Fibroblast of pulmonary artery (primary cell): ENCODE measurements around the gene ANO1.
A peak's percentile ranks its signal among the peaks of the same experiment; 100 is the strongest.

Experiments
- DNase-seq: peaks from one replicate; pipeline ENCODE4 v3.0.0-alpha.2; 2010; ENCODE audit warnings: low read depth
- H3K4me3 ChIP-seq: replicated peaks from 2 replicates; pipeline ENCODE4 v1.5.1; 2011; ENCODE audit warnings: low read depth, mild to moderate bottlenecking, control low read depth, low read length, moderate library complexity
- TF ChIP-seq, protein P1 (sequence below): IDR thresholded peaks from 2 replicates; pipeline ENCODE4 v1.5.1; 2011; ENCODE audit warnings: mild to moderate bottlenecking, control low read depth, low read length, inconsistent platforms; ENCODE audit errors: missing control alignments

The ANO1 gene

DNA sequence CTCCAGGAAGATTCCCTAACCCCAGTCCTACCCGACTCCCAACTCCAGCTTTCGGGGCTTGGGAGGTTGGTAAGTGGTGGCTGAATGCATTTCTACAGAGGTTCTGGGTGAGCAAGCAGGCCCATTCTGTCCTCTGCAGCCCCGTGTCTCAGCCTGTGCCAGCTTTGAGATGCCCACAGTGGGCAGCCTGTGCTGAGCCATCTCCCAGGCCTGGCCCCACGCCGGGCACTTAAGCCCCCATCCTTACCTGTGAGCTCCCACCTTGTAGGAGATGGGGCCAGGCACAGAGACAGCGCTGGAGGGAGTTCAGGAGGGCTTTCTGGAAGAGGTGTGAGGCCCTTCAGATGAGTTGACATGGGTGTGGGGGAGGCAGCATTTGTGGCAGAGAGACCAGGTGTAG is 54.5 kb downstream of the ANO1 start:
- no peak overlapping the region for H3K4me3 ChIP-seq
- TF ChIP-seq, protein P1, sequence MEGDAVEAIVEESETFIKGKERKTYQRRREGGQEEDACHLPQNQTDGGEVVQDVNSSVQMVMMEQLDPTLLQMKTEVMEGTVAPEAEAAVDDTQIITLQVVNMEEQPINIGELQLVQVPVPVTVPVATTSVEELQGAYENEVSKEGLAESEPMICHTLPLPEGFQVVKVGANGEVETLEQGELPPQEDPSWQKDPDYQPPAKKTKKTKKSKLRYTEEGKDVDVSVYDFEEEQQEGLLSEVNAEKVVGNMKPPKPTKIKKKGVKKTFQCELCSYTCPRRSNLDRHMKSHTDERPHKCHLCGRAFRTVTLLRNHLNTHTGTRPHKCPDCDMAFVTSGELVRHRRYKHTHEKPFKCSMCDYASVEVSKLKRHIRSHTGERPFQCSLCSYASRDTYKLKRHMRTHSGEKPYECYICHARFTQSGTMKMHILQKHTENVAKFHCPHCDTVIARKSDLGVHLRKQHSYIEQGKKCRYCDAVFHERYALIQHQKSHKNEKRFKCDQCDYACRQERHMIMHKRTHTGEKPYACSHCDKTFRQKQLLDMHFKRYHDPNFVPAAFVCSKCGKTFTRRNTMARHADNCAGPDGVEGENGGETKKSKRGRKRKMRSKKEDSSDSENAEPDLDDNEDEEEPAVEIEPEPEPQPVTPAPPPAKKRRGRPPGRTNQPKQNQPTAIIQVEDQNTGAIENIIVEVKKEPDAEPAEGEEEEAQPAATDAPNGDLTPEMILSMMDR, result no peak
- no peak for DNase-seq

DNA sequence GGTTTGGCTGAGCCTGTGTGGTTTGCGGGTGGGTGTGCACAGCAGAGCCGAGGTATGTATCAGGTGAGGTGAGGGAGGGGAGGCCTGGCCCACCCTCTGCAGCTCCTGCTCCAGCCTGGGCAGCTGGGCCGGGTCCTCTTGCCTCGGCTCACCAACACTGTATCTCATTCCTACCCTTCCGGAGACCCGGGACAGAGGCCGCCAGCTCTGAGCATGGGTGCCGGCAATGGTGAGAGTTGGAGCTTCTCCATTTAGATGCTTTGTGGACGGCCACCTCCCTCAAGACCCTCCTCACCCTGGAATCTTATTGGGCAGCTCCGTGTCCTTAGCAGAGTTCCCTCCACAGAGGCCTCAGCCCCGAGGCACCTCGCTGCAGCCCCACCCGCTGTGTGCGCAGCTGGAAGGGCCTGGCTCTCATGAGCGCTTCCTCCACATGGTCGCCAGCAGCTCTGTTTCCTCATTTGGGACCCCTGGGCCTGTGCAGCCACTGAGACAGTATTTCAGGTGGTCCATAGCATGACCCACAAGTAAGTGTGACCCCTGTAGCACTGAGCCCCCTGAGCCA is 55.7 kb downstream of the ANO1 start:
- TF ChIP-seq, protein P1, result no peak
- no peak overlapping the region for H3K4me3 ChIP-seq
- DNase-seq, result no peak

DNA sequence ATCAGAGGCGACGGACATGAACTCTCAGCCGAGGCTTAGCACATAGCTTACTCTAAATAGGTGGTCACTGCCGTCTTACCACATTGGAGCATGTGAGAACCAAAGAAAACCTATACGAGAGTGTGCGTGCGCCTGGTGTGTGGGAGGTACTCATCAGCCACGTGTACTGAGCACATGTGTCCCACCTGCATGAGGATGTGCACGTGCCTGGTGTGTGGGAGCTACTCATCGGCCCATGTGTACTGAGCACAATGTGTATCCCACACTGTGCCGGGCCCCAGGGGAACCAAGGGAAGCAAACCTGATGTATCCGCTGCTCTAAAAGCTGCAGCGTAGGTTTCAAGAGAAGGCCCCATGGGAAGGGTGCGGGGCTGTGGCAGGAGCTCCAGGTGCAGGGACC is 56.4 kb downstream of the ANO1 start:
- H3K4me3 ChIP-seq, result no peak overlapping the region
- TF ChIP-seq, protein P1, result no peak
- DNase-seq, result no peak

DNA sequence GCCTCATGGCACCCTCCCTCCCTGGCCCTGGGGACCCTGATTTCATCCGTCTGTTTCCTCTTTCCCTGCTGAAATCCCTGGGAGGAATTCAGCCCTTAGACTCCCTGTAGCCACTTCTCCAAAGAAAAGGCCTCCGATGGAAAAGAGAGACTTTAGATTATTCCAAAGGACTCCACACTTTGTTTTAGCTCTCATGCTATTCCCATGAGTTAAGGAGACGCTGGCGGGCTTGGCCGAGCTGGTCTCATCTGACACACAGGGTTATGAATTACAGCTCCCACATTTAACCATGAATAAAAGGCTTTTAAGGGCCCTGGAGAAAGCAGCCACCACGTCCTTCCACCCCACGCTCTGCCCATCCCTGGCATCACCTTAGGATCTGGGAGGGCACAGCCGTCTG is 57.0 kb downstream of the ANO1 start:
- DNase-seq, result no peak
- TF ChIP-seq, protein P1, result no peak
- no peak overlapping the region for H3K4me3 ChIP-seq

DNA sequence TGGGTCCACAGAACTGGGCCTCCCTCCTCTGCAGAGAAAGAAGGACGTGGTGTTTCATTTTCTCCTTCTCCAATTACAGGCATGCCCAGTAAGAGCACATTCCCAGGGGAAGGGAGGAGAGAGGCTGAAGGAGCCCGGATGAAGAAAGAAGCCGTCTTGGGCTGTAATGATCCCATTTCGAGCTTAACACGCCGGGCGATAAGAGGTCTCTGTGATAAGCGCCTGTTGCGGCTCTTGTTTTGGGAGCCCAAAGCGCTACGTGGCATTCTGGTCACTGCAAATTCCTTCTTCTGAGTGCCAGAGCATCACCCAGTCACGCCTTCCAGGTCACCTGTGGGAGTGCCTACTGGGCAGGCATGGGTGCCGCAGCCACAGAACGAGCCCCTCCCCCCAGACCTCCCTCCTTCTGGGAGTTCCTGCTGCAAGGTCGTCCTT is 57.5 kb downstream of the ANO1 start:
- TF ChIP-seq, protein P1, result no peak
- DNase-seq, result peak; percentile 34
- H3K4me3 ChIP-seq, result no peak overlapping the region

DNA sequence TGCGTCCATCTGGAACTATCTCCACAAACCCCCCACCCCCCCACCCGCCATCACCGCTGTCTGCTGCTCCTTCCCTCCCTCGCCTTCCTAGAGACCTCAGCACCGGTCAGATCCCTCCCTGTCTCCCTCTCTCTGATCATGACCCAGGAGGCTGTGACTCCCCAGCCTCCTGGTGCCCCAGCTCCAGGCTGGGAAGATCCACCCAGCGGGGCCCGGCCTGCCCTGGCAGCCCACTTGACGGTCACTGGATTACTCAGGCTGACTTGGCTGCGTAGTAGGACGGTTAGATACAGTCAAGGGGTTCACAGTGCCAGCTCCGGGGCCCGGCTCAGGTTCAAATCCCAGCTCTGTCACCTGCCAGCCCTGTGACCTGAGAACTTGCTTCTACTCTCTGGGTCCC is 59.3 kb downstream of the ANO1 start:
- TF ChIP-seq, protein P1, result no peak
- H3K4me3 ChIP-seq, result no peak overlapping the region
- no peak for DNase-seq

DNA sequence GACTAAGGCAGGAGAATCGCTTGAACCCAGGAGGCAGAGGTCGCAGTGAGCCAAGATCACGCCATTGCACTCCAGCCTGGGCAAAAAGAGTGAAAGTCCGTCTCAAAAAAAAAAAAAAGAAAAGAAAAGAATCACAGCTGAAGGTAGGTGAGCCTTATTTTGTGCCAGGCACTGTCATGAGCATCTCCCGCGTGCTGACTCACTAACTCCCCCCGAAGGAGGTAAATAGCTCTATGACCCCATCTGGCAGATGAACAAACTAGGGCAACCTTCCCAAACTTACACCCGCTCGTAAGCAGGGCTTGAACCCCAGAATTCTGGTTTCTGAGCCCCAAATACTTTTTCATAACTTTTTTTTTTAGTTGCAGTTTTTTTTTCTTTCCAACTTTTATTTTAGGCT is 60.3 kb downstream of the ANO1 start:
- H3K4me3 ChIP-seq, result no peak overlapping the region
- TF ChIP-seq, protein P1, result no peak
- DNase-seq, result no peak
